NCI-H2081 treated with DMSO at 0.1 percent for 48 hours (cell line): ENCODE results near the gene SLC1A3.

Source experiments
- DNase-seq: peaks from one replicate; lab custom pipeline; 2025; lab: John Stamatoyannopoulos, UW

SLC1A3 gene

DNA sequence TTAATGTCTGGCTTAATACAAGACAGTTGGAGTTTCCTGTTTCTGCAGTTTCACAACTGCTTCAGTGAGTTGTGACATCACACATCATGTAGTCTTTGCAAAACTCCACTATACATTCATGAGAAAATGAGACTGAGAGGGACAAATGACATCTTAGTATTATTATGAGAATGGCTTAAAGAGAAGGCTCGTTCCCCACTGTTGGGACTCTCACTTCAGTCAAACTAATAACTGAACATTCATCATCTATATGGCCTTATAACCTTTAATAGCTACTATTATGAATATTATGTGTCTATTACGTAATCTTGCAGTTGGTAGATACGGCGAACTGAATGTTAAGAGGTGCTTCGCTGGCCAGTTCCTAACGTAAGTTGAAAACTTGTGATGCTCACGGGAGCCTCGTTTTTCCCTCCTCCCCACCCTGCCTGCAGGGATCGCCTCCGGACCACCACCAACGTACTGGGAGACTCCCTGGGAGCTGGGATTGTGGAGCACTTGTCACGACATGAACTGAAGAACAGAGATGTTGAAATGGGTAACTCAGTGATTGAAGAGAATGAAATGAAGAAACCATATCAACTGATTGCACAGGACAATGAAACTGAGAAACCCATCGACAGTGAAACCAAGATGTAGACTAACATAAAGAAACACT, 79.4 kb downstream of the SLC1A3 start:
- no peak for DNase-seq

DNA sequence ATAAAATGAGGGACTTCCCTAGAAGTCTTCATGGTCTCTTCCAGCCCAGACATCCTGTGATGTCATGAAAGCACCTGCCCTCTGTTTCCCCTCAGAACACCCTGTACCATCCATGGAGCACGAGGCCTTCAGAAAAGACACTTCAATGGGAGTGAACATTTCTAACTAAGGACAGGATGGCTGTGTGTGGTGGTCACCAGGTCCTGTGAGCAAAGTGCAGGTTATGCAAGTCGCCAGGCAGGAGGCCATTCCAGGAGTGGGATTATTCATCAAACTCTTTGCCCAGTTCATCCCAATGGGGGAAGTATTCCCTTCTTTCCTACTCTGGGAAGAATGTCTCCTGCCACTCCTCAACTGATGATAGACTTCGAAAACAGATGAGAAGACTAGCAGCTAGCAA, 80.5 kb downstream of the SLC1A3 start:
- no peak for DNase-seq

DNA sequence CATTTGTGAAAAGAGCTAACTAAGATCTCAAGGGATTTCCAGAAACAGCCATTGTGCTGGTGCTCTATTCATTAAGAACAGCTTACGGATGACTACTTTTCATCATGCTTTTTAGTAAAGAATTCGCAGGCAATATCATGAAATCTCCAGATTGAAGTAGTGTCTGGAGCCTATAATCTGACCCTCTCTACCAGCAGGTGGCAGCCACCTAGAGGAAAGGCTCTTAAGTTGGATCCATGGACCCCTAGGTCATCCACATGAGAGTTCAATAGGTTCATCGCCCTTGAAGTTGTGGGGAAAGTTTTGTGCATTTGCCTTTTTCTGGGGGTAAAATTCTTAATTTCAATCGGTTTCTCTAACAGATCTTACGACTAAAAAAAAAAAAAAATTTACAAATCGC, 82.3 kb downstream of the SLC1A3 start:
- DNase-seq = no peak

DNA sequence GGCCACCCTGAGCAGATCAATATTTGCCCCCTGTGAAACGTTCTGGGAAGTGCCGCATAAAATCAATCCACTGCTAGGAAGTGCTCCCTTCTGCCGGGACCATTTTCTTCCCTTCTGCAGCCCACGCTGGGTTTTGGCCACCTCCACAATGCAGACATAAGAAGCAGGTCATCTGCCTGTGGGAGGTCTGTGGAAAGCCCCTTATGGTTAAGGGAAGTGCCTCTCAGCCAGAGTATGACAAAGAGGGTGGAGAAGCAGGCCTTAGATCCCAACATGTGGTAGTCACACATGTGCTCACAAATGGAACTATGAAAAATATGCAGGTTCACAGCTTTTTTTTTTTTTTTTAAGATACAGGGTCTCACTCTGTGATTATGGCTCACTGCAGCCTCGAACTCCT, 82.8 kb downstream of the SLC1A3 start:
- no peak for DNase-seq

- peak; percentile 65 for DNase-seq
Measured at GRCh38 chr5:36690041-36690961, 83.9 kb downstream of the SLC1A3 start.

GRCh38 chr5:36691226-36691625, 84.8 kb downstream of the SLC1A3 start:
- DNase-seq = no peak

DNA sequence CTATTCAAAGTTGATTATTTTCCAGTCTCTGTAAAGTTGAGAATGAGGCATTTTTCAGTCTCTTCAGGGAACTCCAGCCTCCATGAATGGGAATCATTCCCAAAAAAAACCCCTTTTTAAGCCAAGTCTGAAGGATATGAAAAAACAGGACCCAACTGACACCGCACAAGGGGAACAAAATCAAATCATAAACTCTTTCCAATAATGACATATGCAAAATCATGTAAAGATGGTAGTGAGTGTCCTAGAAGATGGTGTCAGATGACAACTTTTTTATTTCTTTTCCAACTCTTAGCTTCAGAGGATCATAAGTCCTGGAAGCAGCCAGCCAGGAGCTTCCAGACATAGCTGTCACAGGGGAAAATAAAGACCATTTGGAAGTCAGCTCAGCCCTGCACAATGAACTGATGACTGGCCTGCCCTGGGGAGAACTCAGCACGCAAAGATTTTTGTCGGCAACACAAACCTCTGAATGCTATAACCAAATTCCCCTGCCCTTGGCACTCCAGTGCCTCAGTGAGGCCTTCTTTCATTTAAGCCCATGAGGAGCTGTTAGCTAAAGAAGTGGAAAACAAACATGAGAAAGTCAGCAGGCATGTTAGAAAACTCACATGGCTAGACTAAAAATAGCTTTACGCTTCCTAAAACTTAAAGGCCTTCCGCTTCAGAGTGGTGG, 85.4 kb downstream of the SLC1A3 start:
- DNase-seq = no peak

- no peak for DNase-seq
Measured at GRCh38 chr5:36692791-36693763, 86.7 kb downstream of the SLC1A3 start.

DNA sequence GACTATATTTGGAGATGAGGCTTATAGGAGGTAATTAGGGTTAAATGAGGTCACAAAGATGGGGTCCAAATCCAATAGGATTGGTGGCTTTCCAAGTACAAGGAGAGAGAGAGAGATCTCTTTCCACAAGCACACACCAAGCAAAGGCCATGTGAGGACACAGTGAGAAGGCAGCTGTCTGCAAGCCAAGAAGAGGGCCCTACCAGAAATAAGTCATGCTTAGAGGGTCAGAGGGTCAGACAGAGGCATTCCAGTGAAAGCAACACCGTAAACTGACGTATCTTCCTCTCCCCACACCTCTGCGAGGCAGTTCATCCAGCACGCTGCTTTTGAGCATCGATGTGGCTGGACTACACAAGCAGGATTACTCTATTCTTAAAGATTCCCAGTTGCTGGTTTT, 87.9 kb downstream of the SLC1A3 start:
- no peak for DNase-seq

GRCh38 chr5:36696059-36696673, 89.8 kb downstream of the SLC1A3 start:
- DNase-seq = no peak

GRCh38 chr5:36698031-36698430, 91.6 kb downstream of the SLC1A3 start:
- DNase-seq = no peak

DNA sequence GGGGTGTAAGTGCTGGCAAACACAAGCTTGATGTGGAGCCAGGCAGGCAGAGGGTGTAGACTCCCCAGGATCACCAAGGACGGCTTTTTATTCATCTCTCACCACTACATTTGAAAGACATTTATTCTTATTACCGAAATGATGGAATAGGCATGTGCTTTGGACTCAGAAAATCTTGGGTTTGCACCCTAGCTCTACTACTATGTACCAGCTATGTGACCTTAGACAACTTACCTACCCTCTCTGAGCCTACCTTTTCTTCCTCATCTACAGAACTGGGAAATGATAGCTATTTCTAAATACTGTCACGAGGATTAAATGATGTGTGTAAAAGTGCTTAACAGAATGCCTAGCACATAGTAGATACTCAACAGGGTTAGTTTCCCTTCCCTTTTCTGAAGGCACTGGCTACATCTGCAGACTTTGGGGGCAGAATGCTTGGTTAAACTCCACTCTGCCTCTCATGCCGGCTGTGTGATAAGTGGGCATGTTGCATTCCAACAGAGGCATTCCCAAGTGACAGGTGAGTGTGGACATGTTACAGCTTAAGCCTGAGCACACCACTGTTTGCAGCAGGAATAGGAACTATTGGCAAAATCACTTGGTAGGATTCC, 94.8 kb downstream of the SLC1A3 start:
- DNase-seq = no peak

GRCh38 chr5:36703245-36703860, 96.9 kb downstream of the SLC1A3 start:
- DNase-seq = no peak

GRCh38 chr5:36704131-36704530, 97.7 kb downstream of the SLC1A3 start:
- DNase-seq = no peak

- no peak for DNase-seq
Measured at GRCh38 chr5:36705055-36705454, 98.6 kb downstream of the SLC1A3 start.

- no peak for DNase-seq
Measured at GRCh38 chr5:36706662-36707061, 100.3 kb downstream of the SLC1A3 start.

DNA sequence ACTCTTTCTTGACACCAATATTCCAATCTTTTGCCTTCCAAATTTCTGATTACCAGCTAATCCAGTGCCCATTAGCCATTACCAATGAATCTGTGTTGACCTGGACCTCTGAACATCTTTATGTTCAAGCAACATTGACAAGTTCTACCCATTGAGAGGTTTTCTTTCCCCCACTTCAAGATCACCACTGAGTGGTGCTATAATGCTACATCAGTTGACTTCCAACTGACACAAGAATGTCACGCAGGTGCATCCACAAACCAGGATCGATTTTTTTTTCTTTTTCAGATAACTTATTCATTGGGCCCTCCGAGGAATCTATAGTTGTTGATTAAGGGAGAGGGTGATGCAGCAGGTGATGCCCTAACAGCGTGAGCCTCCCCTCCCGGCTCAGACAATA, 102.6 kb downstream of the SLC1A3 start:
- DNase-seq = no peak

DNA sequence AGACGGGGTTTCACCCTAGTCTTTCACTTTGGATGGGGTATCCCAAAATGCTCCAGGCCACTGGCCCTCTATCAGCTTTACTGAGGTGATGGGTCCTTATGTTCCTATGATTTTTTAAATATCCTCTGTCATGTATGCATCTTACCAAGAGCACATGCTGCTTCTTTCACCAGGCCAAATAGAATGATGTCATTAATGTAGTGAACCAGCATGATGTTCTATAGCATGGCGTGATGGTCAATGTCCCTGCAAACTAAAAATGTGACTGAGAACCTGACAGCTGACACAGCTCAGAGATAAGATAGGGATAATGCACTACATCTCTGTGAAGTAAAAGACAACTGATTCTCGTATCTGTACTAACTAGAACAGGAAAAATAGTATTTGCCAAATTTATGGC, 103.6 kb downstream of the SLC1A3 start:
- DNase-seq = no peak

- no peak for DNase-seq
Measured at GRCh38 chr5:36712706-36713105, 106.3 kb downstream of the SLC1A3 start.

DNA sequence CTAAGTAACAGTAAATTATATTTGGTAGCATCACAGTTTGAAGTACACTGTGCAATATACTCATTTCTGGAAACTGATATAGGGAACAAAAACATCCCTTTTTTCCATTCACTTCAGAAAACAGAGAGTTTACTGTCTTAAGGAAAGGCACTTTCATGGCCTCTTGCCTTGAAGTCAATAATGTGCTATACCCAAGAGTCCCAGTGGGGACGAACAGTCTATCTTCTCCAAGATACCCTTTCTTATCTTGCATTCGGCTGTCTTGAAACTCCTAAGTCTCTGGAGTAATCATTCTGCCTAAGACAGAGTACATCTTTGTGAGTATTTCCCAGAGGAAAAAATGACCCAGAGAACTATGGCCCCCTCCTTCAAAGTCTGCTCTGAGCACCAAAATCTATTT, 107.1 kb downstream of the SLC1A3 start:
- DNase-seq = no peak
